Activated naive CD4-positive, alpha-beta T cell treated with anti-CD3 and anti-CD28 coated beads, Interleukin-2, amount 50 U/mL, for 24 hours (primary cell): ENCODE measurements around the gene TRIM41.
A peak's percentile ranks its signal among the peaks of the same experiment; 100 is the strongest.

Source experiments
- H3K27ac Mint-ChIP-seq: one replicate; pipeline ENCODE4 v1.8.0; 2021; ENCODE audit warnings: mild to moderate bottlenecking, mixed read lengths
- H3K27me3 Mint-ChIP-seq: one replicate; pipeline ENCODE4 v1.8.0; 2021; ENCODE audit warnings: mixed read lengths
- H3K36me3 Mint-ChIP-seq: one replicate; pipeline ENCODE4 v1.8.0; 2021; ENCODE audit warnings: mixed read lengths
- H3K4me1 Mint-ChIP-seq: one replicate; pipeline ENCODE4 v1.8.0; 2021; ENCODE audit warnings: mixed read lengths
- H3K4me3 Mint-ChIP-seq: one replicate; pipeline ENCODE4 v1.8.0; 2021; ENCODE audit warnings: mild to moderate bottlenecking, mixed read lengths
- H3K9me3 Mint-ChIP-seq: one replicate; pipeline ENCODE4 v1.8.0; 2021; ENCODE audit warnings: mixed read lengths

The TRIM41 gene

DNA sequence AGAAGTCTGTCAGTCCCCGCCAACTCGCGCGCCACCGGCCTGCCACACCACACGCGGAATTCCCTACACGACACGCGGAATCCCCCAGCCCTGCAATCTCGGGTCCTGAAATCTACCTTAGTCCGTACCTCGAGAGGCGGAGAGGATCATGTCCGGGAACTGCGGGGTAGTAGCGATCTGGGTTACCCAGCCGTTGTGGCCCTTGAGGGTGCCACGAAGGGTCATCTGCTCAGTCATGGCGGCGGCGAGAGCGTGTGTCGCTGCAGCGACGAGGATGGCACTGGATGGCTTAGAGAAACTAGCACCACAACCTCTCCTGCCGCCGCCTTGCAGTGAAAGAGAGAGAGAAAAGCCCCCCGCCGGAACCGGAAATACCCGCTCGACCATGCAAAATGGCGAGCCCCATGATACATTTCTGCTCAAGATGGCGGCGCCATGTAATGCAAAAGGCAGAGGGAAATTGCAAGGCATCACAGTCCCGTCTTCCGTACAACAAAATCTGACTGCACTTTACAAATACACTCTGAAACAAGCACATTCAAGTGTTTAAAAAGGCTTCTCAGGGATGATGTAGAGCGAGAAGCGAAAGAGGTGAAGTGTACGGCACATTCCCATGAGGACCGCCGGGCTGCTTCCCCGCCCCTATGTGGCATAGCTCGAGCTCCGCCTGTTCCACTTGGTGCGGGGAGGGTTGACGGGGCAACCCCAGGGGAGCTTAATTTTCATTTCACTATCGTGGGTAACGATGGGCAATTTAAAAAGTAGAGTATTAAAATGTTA lies 20.7 kb downstream of the TRIM41 start, which contains the start of gene RACK1:
RACK1 (minus strand) TSS at position 343 of the 780 bp plus-strand sequence; CDS start at position 237, 106 bp downstream.
- Mint-ChIP-seq H3K9me3 (no peaks in the 10 kb centered on the region), H3K27ac (peak within 1 kb of the TSS; percentile 99), H3K27me3 (no peaks in the 10 kb centered on the region), H3K36me3 (peaks cover 31% of the 10 kb centered on the region), H3K4me1 (peaks cover 64% of the 10 kb centered on the region), H3K4me3 (peak within 1 kb of the TSS; percentile 96)

DNA sequence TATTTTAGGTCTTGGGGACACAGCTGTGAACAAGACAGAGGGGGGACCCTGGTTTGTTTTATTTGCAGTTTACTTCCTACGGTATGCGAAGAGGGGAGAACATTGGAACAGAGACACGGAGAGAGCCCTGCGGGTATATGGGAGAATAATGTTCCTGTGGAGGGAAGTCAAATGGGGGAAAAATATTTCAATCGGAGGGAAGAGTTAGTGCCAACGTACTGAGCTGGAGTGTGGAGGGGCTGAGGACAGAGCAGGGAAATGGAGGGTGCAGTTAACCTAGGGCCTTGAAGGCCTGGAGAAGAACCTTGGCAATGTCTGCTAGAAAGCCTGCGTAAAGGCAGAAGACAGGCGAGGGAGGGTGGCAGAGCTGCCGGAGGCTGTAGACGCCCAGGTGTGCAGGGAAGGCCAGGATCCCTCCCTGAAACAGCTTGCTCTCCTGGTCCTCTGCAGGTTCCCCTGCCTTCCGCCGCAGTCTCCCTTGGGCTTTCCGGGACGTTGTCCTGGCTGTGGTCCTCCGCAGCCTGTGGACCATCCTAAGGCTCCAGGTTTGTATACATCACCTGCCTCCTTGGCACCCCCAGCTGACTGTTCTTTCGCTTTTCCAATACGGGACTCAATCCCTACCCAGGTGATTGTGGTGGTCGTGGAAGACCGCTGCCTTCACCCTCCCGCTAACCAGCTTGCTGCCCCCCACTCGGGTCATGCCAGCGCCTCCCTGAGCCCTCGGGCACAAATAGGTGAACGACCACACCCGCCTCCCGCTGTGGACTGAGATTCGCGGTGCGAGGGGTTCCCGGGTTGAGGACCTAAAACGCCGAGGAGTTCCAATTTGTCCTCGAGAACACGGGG lies 22.6 kb downstream of the TRIM41 start:
- peak overlapping the region; percentile 96 for H3K27ac Mint-ChIP-seq
- peaks cover 73% of the 10 kb centered on the region for H3K4me1 Mint-ChIP-seq
- H3K36me3 Mint-ChIP-seq, result peaks cover 25% of the 10 kb centered on the region
- no peaks in the 10 kb centered on the region for H3K27me3 Mint-ChIP-seq
- no peaks in the 10 kb centered on the region for H3K9me3 Mint-ChIP-seq
- H3K4me3 Mint-ChIP-seq, result peak overlapping the region; percentile 96

DNA sequence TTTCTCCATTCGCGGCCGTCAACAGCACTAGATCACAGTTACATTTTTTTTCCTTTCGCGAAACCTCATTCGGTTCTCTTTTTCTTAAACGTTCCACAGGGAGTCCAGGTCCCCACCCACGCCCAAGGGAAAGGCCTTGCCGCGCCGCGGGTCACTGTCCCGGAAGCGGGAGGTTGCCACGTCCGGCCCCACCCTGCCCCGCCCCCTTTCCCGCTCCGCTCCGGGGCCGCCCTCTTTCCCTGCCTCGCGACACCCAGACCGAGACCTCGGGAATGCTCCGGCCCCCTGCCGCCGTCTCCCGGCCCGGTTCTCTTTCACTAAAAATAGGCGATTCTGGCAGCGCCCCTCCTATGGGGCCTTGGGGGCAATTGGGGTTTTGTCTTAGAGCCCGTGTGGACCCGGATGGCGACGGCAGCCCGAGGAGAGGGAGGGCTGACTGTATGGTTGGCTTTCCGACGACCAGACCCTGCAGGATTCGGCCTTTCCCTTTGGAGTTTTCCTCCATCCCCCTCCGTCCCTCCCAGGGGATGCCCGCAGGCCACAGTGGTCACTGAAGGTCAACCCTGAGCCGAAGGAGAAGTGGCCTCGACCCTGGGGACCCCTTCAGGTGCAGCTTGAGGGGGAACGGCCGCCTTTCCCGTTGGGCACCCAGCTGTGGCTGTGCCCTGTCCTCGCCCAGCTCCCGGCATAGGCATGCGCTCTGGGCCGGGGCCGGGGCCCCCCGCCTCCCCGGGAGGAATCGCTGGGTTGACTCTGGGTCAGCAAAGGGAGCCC lies 23.4 kb downstream of the TRIM41 start:
- H3K4me3 Mint-ChIP-seq, result peak overlapping the region; percentile 96
- H3K27me3 Mint-ChIP-seq, result no peaks in the 10 kb centered on the region
- peaks cover 22% of the 10 kb centered on the region for H3K36me3 Mint-ChIP-seq
- peak overlapping the region; percentile 96 for H3K27ac Mint-ChIP-seq
- H3K4me1 Mint-ChIP-seq, result peaks cover 68% of the 10 kb centered on the region
- H3K9me3 Mint-ChIP-seq, result no peaks in the 10 kb centered on the region

DNA sequence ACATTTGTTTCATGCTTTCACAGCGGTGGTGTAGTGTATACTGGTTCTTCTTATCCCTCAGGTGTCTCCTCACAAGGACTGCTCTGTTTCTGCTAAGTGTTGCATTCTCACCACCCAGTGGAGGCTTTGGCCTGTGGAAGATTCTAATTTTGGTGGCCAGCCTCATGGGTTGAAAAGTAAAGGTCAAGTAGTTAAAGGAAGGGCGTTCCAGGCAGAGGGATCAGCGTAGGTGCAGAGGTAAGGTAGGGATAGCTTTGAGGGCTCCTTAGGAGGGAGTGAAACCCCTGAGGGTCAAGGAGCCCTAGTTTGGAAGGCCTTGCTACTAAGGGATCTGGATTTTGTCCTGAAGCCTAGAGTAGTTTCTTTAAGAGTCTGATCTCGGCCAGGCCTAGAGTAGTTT lies 25.2 kb downstream of the TRIM41 start:
- peaks cover 5% of the 10 kb centered on the region for H3K36me3 Mint-ChIP-seq
- H3K4me1 Mint-ChIP-seq, result peaks cover 65% of the 10 kb centered on the region

DNA sequence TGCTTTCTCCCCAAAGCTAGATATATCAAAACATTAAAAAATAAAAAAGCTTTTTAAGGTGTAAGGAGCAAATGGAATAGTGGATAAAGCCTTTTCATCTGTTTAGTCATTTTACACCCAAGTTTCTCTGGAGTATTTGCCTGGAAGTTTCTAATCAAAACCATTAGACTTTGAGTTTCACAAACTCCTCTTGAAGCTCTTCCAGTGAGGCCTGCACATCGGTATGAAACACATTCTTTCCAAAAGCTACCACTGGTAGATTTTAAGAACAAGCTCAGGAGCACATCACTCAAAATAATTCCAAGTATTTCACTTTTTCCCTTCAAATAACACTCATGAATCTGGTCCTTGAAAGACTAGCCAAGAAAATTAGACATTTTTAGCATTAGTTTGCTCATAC lies 32.2 kb downstream of the TRIM41 start:
- peak overlapping the region; percentile 5 for H3K4me3 Mint-ChIP-seq
- H3K27me3 Mint-ChIP-seq, result no peaks in the 10 kb centered on the region
- H3K27ac Mint-ChIP-seq, result no peak overlapping the region
- no peaks in the 10 kb centered on the region for H3K9me3 Mint-ChIP-seq
- H3K4me1 Mint-ChIP-seq, result peaks cover 72% of the 10 kb centered on the region
- peaks cover 4% of the 10 kb centered on the region for H3K36me3 Mint-ChIP-seq

More for the DNA sequence above, 25.2 kb downstream of the TRIM41 start:
- Mint-ChIP-seq H3K4me3 (peak overlapping the region; percentile 96), H3K27ac (peak overlapping the region; percentile 71), H3K9me3 (no peaks in the 10 kb centered on the region), H3K27me3 (no peaks in the 10 kb centered on the region)

DNA sequence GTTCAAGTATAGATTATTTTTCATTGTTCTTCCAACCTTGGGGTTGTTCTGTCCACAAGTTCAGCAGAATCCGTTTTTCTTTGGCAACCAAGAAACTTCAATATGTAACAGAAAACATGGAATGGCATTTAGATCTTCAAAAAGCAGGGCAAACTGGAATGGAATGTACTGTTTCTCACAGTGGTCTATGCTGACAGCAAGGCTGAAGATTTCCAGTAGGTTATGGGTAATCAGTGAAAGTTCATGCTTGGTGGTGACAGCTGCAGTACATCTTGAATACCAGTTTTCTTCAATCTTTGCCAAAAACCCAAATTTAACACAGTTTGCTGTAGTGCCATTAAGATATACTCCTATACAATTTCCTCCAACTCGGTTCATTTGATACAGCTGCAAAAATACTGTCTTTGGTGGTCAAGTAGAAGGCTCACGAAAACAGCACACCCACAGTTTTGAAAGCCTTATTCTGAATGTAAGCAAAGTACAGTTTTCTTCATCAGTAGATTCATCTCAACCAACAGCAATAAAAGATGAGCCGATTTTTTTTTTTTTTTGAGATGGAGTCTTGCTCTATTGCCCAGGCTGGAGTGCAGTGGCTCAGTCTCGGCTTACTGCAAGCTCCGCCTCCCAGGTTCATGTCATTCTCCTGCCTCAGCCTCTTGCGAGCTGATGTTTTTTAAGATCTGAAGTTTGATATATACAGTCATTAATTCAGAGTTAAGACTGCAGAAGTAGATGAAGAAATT lies 32.9 kb downstream of the TRIM41 start:
- Mint-ChIP-seq H3K9me3 (no peaks in the 10 kb centered on the region), H3K4me3 (peak overlapping the region; percentile 20), H3K4me1 (peaks cover 71% of the 10 kb centered on the region), H3K27ac (peak overlapping the region; percentile 73), H3K36me3 (peaks cover 7% of the 10 kb centered on the region), H3K27me3 (no peaks in the 10 kb centered on the region)

DNA sequence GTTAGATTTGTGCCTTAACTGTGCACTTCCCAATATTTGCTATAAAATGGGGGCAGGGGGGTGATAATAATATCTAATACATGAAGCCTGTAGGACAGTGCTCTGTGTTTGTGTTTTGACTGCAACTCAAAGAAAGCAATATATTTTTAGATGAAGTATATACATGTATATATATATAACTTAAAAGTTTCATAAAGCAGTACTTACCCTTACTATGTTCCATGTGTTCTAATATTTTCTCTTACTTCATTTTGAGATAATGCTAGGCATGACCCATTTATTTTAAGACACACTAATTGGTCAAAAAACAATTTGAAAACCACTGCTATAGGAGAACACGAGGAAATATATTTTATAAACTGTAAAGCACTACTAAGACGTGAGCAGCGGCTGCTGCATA lies 35.5 kb downstream of the TRIM41 start:
- Mint-ChIP-seq H3K27me3 (no peaks in the 10 kb centered on the region), H3K27ac (peak overlapping the region; percentile 55), H3K9me3 (no peaks in the 10 kb centered on the region), H3K4me1 (peaks cover 62% of the 10 kb centered on the region), H3K4me3 (peak overlapping the region; percentile 100), H3K36me3 (peaks cover 7% of the 10 kb centered on the region)

DNA sequence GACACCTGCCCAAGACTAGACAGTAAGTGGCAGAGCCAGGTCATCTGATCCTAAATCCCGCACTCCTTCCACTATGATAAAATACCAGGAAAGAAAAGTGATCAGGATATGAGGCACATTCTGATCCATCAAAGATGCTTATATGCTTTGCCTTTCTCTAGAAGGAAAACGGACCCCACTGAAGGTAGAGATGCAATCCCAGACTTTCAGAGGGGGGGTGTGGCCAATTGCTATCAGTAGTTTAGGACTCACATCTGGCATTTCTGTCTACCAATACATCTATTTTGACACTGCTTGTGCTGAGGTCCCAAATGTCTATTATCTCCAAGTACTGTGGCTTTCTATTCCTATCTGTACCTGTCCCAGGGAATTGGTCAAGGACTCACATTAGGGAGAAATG lies 36.2 kb downstream of the TRIM41 start:
- H3K27ac Mint-ChIP-seq, result no peak overlapping the region
- H3K36me3 Mint-ChIP-seq, result peaks cover 10% of the 10 kb centered on the region
- H3K4me1 Mint-ChIP-seq, result peaks cover 64% of the 10 kb centered on the region
- H3K9me3 Mint-ChIP-seq, result no peaks in the 10 kb centered on the region
- H3K27me3 Mint-ChIP-seq, result no peaks in the 10 kb centered on the region
- peak overlapping the region; percentile 100 for H3K4me3 Mint-ChIP-seq

DNA sequence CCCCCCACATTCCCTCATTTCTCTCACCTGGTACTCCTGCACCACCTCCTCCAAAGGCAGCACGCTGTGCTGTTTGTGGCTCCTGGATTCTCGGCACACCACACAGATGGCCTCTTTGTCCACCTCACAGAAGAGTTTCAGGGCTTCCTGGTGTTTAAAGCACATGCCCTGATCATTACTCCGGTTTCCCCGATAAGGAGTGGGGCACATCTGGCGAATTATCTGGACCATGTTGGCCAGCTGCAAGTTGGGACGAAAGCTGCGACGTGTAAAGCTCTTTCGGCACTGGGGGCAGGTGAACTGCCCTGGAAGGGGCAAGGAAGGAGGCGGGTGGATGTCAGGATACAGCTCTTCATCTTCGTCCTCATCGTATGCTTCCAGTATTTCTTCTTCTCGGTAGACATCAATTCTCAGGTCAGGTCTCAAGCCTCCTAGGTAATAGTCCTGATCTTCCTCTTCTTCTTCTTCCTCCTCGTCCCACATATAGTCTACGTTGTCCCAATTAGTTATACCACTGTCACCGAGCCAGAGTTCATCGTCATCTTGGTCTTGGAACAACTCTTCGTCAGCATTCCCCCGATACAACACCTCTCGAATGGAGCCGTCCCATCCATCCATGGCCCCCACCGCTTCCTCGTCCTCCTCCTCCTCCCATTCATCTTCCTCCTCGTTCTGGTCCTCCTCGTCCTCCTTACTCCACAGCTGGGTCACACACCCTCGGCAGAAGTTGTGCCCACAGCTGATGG lies 37.1 kb downstream of the TRIM41 start:
- peaks cover 58% of the 10 kb centered on the region for H3K4me1 Mint-ChIP-seq
- H3K9me3 Mint-ChIP-seq, result no peaks in the 10 kb centered on the region

DNA sequence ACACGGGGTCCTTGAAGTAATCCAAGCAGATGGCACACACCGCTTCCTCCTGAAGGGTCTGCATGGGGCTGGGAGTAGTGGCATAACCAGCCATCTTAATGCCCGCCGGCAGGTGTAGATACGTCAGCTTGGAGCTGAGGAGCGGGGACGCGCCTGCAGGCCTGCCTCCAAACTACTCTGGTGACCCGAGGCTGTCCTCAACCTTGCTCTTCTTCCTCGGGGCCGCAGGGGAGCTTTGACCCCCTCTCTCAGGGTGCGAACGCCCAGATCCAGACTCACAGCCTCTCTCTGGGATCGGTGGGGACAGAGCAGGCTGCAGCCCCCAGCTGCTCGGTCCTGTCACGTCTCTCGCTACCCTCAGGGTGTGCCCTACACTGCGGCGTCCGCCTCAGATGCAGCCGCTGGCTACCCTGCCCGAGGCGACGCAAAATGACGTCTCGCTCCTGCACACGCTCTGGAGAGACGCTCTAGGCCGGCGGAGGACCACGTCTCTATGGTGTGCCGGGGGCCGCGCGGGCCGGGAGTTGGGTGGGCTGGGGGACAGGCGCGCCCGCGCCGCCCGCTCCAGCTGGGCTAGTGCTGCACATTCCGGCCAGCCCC lies 37.7 kb downstream of the TRIM41 start, which contains the start of gene TRIM52:
TRIM52 (minus strand) TSS at position 424 of the 600 bp plus-strand sequence; CDS start at position 94, 330 bp downstream.
- no peaks in the 10 kb centered on the region for H3K9me3 Mint-ChIP-seq
- H3K36me3 Mint-ChIP-seq, result peaks cover 7% of the 10 kb centered on the region
- peak within 1 kb of the TSS; percentile 100 for H3K4me3 Mint-ChIP-seq
- no peaks in the 10 kb centered on the region for H3K27me3 Mint-ChIP-seq
- H3K4me1 Mint-ChIP-seq, result peaks cover 51% of the 10 kb centered on the region
- peak within 1 kb of the TSS; percentile 98 for H3K27ac Mint-ChIP-seq

More for the DNA sequence above, 37.1 kb downstream of the TRIM41 start:
- Mint-ChIP-seq H3K4me3 (peak overlapping the region; percentile 100), H3K27ac (peak overlapping the region; percentile 98), H3K36me3 (peaks cover 8% of the 10 kb centered on the region), H3K27me3 (no peaks in the 10 kb centered on the region)

DNA sequence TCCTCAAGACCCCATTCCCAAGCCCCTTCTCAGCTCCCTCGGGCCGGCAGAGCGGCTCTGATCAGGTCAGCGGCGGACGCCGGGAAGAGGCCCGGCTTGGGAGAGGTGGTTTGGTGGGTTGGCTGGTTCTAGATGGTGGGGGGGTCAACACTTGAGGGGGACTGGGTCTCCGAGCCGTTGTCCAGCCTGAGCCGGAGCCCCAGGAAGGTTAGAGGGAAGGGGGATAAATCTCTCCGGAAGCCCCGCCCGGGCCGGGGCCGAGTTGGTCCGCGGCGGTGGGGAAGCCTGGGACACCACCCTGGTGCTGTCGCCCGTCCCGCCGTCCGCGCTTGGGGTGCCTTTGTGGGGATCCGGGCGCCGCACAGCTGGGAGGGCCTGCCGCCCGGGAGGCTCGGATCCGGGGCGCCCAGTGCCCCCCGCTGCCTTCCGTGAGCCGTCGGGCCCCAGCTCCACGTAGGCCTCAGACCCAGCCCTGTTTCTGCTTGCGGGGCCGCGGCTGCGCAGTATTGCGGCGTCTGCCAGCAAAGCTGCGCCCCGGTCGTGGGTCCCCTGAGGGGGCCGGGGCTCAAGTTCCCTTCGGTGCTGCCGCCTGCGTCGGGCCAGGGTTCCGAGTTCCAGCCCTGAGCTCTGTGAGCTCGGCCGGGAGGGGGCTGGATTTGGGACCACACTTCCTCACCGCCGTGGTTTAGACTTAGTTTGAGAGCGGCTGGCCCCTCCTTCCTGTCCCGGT lies 38.4 kb downstream of the TRIM41 start:
- peaks cover 6% of the 10 kb centered on the region for H3K36me3 Mint-ChIP-seq
- H3K9me3 Mint-ChIP-seq, result no peaks in the 10 kb centered on the region
- H3K4me1 Mint-ChIP-seq, result peaks cover 44% of the 10 kb centered on the region
- H3K27ac Mint-ChIP-seq, result peak overlapping the region; percentile 98
- H3K4me3 Mint-ChIP-seq, result peak overlapping the region; percentile 100
- no peaks in the 10 kb centered on the region for H3K27me3 Mint-ChIP-seq

DNA sequence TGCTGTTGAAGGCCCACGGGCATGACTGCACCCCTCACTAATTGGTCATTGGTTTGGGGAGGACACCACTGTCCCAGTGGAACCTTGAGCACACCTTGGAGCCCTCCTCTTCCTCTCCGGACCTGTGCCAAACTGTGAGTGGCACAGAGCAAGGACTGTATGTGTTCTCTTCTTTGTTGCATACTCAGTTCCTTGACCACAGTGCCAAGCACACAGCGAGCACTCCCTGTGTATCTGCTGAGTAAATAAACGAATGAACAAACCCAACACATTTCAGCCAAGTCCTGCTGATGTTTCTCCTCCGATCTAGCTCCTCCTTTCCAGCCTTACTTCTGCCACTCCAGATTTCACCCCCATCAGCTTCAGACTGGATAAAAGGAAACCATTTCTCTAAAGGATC lies 40.6 kb downstream of the TRIM41 start:
- H3K4me3 Mint-ChIP-seq, result peak overlapping the region; percentile 73
- no peaks in the 10 kb centered on the region for H3K27me3 Mint-ChIP-seq
- H3K36me3 Mint-ChIP-seq, result peaks cover 6% of the 10 kb centered on the region
- peaks cover 24% of the 10 kb centered on the region for H3K4me1 Mint-ChIP-seq
- H3K9me3 Mint-ChIP-seq, result no peaks in the 10 kb centered on the region
- peak overlapping the region; percentile 68 for H3K27ac Mint-ChIP-seq

DNA sequence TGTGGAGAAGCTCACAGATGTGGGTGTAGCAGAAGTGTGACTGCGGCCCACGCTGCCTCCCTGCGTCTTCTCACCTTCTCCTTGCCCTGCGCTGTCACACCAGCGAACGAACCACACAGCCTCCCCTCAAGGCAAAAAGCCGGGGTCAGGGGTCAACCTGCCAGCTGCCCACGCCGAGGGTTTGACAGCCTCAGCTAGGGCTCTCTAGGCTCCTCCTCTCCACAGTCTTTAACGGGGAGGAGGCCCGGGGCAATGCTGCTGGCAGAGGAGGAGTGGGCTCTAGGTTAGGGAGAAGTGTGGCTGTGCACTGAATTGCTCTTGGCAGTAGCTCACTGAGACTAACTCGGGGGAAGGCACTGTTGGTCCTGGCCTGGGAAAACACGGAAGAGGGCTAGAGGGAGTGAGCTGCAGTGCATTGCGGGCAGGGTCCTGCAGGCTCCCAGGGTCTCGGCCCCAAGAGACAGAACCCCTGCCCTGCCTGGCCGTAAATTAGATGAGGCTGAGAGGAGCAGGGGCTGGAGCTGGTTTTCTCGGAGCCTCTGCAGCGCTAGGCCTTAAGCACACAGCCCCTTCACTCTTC lies 42.1 kb downstream of the TRIM41 start:
- peaks cover 6% of the 10 kb centered on the region for H3K36me3 Mint-ChIP-seq
- H3K27me3 Mint-ChIP-seq, result no peaks in the 10 kb centered on the region
- no peak overlapping the region for H3K27ac Mint-ChIP-seq

More for the DNA sequence above, 42.1 kb downstream of the TRIM41 start:
- Mint-ChIP-seq H3K4me3 (no peak overlapping the region), H3K9me3 (no peaks in the 10 kb centered on the region), H3K4me1 (peaks cover 10% of the 10 kb centered on the region)
